HG02571 (cell line): ENCODE data around the gene GINS2.

Experiments
- ATAC-seq: cut with Tn5 transposase; IDR thresholded peaks from one replicate; pipeline ENCODE4 v1.9.1; 2021; ENCODE audit warnings: mild to moderate bottlenecking, moderate library complexity; ENCODE audit not compliant: unreplicated experiment

Gene GINS2

DNA sequence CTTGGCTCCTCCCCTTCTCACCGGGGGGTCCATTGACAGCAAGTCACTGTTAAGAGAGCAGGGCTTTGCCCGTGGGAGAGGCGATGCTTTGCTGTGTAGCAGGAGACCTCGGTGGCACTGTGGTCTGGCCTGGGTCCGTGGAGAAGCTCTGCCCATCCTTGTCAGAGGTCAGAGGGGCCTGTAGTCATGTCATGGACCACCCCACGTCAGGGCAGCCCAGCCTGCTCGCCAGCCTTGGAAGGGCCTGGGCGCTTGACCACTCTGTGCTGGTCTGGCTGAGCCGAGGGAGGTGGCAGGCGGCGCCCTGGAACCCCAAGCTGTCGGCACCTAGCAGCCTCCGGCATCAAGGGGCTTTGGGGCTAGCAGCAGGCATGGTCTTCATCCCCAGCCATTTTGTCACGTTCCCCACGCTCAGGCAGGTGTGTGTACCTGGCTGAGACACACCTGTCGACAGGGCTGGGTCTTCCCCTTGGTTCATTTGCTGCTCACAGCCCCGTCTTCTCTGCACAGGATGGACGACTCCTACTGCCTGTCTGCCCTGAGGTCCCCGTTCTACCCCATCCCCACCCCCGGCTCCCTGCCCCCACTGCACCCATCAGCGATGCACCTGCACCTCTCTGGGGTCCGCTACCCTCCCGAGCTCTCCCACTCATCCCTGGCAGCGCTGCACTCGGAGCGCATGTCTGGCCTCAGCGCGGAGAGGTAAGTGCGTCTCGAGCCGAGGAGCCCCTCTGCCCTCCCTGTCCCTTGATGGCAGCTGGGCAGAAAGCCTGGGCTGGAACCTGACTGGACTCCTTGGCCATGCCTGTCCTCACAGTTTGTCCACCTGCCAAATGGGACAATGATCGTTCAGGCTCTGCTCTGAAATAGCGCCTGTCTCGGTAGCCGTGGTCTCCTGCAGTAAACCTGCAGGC lies 33.3 kb downstream of the GINS2 start:
- no peak for ATAC-seq

DNA sequence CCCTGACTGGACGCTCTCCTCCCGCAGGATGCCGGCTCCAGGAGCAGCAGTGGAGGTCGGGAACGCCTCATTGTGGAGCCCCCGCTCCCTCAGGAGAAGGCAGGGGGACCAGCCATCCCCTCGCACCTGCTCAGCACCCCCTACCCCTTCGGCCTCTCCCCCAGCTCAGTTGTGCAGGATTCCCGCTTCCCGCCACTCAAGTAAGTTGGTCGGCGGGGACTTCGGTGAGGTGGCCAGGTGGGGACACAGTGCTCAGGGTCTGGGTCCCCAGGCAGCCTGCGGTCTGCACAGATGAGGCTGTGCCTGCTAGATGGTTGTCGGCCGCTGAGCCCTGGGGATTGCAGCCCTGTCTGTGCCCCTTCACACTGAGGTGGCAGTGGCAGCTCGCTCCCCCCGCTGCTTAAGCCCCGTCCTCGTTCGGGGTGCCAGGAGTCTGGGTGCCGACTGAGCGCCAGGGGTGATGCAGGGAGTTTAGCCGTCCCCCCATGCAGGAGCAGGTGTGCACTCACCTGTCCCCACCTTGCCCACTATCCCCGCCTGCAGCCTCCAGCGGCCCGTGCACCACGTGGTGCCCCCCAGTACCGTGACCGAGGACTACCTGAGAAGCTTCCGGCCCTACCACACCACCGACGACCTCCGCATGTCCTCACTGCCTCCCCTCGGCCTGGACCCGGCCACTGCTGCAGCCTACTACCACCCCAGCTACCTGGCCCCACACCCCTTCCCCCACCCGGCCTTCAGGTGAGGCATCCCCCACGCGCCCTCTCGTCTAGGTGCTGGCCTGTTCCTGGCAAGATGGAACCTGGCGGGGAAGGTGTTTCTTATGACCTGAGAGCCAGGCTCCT lies 34.3 kb downstream of the GINS2 start:
- no peak for ATAC-seq

DNA sequence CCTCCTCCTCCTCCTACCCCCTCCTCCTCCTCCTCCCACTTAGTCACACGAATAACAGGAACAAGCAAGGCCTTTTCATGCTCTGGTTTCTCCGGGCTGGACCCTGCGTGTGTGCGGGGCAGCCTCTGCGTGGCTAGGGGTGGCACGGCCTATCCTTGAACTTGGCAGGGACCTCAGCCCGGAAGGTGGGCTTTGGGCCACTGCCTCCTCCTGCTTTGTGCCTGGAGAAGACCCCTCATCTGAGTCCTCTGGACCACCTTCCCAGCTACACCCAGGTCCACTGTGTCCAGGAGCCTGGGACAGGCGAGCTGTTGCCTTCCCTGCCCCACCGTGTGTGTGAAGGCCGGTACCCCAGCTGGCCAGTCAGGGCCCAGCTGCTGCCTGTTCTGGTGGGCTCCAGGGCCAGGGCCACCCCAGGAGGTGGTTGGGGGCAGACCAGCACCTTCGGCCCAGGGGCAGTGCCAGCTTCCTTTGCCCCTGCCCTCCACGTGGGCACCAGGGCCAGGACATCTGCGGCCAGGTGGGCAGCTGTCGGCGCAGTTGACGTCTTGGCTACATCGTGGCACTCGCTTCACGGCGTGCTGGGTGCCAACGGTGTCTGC lies 35.4 kb downstream of the GINS2 start:
- ATAC-seq: no peak

DNA sequence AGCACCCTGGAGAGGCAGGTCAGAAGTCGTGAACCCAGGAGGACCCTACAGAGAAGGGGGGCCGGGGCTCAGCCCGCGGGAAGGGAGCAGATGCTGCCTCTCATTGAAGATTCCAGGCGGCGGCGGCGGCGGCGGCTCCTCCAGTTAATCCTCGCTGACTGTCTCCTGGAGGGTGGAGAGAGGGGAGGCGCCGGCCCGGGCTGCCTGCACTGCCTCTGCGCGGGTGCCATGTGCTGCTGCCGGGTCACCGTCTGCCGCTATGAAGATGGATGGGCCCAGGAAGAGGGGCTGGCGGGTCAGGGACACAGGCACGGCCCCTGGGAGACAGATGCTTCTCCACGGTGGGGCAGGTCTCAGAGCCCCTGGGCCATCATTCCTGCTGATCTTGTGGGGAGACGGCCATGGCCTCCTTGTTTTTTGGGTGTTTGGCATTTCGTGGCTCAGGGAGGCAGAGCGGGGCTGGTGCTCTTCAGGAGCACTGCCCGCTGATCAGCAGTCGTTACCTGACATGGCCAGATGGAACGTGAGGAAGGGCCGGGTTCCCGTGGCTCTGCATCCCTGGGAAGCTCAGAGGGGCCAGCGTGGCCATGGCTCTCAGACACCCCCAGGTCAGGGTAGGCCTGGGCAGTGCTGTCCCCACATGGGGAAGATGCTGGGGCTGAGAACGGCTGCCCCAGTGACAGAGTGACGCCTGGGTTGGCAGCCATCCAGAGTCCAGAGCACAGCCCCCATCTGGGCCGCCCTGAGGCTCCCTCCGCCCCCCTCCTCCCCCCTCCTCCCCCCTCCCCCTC lies 36.1 kb downstream of the GINS2 start:
- no peak for ATAC-seq

DNA sequence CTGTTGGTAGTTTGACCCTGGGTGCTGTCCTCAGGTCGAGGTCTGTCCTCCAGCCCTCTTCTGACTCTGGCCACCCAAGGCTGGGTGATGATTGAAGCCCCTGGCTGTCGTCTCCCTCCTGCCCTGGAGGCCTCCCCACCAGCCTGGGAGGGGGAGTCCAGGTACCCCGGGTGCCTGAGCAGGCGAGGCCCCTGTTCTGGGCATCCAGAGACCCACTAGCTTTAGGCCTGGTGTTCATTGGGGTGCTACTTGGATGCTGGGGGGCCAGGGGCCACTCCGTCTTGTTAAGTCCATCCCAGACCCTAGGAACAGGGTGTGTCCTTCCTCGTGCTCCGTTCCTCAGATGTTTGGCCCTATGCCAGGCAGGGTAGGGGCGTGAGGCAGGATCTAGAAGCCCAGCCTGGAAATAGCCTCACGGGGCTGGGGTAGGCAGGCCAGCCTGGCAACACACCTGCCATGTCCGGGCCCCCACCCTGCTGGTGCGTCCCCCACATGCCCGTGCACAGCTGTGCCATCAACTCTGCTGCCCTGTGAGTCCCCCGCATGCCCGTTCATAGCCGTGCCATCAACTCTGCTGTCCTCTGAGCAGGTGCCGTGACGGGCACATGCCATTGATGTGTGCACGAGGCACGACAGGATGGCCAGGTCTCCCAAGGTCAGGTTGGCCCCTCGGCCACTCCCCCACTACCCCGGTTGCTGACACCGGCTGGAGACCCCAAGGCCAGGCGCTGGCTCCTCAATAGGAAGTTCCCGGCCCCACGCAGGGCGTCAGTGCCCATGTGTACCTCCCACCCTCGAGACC lies 36.9 kb downstream of the GINS2 start:
- ATAC-seq: no peak

DNA sequence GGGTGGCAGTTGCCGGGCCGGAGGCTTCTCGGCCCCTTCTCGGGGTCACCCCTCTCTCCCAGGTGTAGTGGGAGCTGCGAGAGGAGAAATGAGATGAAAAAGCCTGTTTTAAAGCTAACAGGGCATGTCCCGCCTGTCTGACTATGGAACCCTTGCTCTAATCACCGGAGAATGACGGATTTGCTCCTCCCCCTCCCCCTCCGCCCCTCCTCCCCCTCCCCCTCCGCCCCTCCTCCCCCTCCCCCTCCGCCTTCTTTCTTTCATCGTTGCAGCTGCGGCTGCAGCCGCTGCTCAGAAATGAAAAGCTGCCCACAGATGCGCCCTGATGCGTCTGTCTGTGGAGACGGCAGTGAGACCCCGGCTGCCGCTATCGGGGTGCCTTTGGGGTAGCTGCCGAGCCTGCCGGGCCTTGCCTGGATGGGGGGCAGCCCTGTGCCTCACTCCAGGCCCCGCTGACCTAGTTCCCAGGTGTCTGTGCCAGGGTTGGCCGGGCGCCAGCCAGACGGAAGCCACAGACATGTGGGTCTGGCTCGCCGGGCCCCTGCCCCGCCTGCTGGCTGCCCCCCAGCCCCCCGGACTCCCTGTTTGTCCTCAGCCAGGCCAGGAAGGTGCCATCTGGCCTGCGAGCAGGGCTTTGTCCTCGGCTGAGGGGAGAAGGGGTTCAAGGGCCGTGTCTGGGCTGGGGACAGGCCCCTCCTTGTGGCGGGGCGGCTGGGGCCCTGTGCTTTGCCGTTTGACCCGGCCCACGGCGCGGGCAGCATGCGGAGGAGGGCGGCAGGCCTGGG lies 37.7 kb downstream of the GINS2 start:
- no peak for ATAC-seq

DNA sequence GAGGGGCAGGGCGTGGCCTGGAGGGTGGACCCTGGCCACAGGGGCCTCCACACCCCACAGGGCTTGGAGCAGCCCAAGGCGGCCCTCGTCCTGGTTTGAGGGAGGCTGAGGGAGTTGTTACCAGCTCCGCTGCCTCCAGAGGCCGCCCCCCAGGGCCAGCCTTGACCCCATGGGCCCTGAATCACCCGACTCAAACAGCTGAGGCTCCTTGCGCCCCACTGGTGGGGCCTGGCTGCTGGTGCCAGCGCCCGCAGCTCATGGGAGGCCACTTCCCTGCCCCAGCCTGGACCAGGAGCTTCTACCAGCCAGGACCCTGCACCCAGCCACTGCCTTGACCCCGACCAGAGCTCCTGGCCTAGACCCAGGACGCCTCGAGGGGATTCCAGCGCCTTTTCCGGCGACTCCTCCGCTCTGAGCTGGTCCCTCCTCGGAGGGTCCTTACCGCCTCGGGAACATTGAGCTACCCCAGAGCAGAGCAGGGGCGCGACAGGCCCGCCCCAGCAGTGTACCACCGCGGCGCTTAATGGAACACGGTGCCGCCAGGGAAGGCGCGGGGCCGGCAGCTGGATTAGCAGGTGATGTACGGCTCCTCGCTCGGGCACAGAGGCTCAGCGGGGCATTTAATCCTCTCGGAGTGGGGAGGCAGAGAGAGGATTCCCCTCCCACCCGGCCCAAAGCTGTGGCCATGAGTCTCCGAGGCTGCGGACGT lies 38.5 kb downstream of the GINS2 start:
- ATAC-seq: no peak

DNA sequence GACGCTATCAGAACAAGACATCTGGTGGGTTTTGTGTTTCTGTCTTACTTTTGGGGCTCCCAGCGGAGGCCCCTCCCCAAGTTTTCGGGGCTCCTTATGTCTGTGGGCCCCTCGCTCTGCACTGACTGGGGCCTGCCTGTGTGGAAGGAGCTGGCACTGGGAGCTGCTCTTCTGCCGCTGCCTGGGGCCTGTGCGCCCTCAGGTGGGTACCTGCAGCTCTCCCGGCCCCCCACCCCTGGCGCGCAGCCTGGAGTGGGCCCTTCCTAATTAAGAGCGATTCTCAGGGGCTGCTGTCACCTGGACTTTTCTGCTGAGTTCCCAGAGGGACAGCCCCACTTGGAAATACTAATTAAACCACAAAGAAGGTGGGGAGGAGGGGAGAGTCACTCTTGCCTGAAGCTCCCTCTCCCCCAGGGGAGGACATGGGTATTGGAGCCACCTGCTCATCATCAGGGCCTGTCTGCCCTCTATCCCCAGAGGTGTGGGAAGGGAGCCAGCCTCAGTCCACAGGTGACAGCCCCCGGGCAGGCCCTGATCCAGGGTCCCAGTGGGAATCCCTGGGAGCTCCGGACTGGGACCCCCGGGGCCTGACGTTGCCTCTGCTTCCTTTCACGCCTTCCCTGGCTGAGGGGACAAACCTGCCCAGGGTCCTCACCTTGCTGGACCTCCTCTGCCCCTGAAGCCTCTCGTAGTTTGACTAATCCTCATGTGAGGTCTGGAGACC lies 39.2 kb downstream of the GINS2 start:
- no peak for ATAC-seq

DNA sequence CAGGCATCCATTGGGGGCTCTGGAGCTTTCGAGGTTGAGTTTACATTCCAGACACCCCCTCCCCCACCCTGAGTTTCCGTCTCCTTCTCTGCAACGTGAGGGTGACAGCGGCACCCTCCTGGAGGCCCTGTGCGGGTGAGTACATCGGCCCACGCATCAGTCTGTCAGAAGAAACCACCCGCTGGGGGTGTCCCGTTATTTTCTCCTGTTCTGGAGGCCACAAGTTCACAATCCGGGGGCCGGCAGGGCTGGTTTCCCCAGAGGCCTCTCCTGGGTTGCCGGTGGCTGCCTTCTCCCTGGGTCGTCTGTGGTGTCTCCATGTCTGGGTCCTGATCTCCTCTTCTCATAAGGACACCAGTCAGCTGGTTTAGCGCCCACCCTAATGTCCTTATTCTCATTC lies 39.9 kb downstream of the GINS2 start:
- ATAC-seq: no peak

DNA sequence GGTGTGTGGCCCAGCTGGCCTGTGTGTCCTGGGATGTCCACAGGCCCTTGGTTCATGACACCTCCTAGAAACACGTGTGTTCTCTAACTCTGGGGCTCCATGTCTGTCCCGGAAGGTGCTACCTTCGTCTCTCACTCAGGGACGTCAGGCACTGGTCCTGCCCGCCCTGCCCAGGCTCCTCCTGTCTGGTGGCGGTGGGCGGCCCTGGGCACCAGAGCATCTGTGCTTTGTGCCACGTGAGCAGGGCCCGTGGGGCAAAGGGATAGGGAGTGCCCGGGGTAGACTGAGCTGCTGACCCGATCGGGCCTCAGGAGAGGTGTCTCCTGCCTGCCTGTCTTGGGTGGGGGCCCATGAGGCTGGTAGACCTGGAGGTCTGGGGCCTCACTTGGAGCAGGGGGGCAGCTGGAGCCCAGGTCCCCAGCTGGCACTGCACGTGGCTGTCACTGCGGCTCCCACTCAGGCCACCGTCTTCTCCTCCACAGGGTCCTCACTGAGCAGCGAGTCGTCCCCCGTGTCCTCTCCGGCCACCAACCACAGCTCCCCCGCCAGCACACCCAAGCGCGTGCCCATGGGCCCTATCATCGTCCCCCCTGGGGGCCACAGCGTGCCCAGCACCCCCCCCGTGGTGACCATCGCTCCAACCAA lies 40.6 kb downstream of the GINS2 start:
- ATAC-seq: no peak

DNA sequence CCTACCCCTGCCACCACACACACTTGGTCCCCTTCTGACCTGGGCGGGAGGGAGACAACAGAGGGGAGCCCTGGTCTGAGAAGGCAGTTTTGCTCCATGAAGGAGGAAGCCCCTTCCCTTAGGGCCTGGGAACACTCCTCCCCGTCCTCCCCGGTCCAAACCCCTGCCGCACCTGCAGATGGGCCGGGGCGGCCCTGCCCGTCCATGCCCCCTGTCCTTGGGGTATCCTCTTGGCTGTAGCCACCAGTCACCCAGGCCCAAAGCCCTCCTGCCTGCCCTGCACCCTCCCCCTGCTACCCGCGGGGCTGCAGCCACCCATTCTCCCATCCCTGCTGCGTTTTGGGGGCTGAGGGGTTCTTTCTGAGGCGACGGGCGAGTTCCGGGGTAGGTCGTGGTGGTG lies 41.8 kb downstream of the GINS2 start:
- ATAC-seq: no peak

DNA sequence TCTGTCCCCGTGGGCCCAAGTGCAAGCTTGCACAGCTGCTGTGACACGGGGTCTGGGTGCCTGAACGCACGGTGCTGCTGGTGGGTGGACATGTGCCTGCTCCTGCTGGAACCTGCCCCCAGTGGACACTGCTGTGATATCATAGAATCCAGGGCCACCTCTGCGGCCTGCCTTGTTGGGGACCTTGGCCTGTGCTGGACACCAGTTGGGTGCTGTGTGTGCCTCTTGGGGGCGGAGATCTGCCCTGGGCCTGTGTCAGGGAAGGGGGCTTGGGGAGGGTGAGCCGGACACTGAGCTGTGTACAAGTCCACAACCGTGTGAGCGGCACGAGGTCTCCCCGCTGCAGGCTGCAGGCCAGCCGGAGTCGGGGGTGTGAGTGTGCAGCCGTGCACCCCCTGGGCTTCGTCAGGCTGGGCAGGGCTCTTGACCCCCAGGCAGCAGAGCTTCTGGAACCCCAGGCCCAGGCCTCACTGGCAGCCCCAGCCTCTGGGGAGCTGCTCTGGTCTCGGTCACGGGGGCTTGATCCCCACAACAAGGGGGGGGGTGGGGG lies 42.3 kb downstream of the GINS2 start:
- ATAC-seq: no peak

DNA sequence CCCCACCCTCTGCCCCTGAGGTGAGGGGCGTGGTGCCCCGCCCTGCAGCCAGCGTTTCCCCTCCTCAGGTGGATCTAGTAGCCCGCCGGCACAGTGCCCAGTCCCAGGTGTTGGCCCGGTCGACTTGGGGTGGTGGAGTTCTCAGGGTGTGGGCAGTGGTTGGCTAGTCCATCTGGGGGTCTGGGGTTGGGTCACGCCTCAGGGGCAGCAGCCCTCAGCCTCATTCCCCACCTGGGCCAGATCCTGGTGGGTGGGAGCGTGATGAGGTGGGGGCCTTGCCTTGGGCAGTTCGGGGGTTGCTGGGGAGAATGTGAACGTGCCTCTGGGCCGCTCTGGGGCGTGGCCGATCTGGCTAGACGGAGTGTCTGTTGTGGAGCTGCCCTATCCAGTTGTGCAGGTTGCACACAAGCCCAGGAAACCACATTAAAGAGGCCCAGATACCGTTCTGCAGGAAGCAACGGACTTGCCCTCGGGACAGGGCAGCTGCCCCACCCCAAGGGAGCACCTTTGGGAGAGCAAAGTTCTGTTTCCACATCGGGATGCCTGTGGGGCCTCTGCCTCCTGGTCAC lies 43.6 kb downstream of the GINS2 start:
- ATAC-seq: no peak

DNA sequence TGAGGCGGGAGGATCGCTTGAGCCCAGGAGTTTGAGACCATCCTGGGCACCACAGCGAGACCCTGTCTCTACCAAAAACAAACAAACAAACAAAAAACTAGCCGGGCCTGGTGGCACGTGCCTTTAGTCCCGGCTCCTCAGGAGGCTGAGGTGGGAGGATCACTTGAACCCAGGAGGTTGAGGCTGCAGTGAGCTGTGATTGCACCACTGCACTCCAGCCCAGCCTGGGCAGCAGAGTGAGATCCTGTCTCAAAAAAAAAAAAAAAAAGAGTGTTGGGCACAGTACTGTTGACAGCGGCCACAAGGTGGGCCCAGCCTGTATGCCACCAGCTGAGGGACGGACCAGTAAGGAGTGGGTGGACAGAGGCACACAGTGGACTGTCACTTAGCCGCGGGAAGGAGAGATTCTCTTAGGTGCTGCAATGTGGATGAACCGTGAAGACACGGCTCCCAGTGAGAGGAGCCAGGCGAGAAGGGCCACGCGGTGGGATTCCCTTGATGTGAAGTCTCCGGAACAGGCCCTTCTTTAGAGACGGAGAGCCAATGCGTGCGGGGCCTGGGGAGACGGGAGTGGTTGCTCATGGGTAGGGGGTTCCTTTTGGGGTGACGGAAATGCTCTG lies 44.6 kb downstream of the GINS2 start:
- no peak for ATAC-seq

DNA sequence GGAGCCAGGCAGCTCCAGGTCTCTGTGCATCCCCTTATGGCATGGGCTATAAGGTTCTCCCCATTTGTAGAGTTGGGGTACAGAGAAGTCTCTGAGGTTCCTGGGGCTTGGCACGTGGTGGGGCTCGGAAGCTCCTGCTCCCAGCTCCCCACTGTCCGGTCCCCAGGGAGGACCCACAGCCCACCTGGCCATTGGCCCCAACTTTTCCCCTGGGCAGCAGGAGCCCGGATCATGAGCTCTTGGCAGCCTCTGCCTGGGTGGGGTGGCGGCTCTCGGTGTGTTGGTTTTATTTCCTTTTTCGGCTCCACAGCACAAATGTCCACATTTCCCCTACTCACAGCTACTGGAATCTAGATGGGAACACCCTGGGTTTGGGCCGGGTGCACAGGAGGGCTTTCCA lies 45.1 kb downstream of the GINS2 start:
- ATAC-seq: no peak

DNA sequence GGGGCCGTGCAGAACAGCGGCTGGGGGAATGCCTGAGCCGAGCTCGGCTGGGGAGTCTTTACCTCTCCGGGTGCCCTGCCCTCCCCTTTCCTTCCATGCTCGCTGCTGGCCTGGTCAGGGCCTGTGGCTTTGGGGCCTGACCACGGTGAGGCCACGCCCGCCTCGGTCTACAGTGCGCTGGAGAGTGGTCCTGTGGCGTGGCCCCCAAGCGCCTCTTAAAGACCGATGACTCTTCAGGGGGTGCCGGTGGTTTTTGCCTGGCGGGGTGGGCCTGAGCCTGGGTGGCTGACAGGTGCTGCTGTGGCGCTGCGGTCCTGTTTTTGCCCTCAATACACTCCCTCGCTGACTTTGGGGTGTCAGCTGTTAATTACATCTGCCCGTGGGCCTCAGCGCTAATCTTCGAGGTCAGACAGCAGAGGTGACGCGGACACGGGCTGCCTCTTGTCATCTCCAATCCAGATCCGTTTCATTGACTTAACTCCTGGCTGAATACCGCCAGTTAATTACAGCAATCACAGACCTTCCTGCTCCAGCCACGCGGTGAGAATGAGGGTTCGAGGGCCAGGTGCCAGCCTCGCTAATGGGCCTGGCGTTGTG lies 45.9 kb downstream of the GINS2 start:
- no peak for ATAC-seq
